ENCODE data around the gene CFAP206.
A peak's percentile ranks its signal among the peaks of the same experiment; 100 is the strongest.

The CFAP206 gene

DNA sequence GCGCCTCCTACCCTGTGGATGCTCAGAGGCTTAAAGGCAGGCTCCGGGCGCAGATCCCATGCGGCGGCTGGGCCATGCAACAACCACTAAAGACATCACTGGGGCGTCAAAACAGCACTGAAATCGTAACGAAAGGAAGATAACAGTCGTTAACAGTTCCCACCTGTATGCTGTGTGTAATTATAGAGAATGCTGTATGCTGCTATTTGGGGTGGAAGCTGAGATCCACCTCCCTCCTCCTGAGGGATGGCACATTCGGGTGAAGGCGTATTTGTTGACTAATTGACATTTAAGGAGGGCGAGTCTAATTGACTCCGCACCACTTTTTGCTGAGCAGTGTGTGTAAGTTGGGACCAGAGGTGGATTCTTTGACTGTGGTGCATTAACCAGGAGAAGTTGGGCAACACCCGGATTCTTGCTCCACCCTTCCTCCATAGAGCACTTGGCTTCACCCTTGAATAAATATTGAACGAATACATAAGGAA, 65.7 kb downstream of the CFAP206 start (continued):
- TF ChIP-seq, protein P1, sequence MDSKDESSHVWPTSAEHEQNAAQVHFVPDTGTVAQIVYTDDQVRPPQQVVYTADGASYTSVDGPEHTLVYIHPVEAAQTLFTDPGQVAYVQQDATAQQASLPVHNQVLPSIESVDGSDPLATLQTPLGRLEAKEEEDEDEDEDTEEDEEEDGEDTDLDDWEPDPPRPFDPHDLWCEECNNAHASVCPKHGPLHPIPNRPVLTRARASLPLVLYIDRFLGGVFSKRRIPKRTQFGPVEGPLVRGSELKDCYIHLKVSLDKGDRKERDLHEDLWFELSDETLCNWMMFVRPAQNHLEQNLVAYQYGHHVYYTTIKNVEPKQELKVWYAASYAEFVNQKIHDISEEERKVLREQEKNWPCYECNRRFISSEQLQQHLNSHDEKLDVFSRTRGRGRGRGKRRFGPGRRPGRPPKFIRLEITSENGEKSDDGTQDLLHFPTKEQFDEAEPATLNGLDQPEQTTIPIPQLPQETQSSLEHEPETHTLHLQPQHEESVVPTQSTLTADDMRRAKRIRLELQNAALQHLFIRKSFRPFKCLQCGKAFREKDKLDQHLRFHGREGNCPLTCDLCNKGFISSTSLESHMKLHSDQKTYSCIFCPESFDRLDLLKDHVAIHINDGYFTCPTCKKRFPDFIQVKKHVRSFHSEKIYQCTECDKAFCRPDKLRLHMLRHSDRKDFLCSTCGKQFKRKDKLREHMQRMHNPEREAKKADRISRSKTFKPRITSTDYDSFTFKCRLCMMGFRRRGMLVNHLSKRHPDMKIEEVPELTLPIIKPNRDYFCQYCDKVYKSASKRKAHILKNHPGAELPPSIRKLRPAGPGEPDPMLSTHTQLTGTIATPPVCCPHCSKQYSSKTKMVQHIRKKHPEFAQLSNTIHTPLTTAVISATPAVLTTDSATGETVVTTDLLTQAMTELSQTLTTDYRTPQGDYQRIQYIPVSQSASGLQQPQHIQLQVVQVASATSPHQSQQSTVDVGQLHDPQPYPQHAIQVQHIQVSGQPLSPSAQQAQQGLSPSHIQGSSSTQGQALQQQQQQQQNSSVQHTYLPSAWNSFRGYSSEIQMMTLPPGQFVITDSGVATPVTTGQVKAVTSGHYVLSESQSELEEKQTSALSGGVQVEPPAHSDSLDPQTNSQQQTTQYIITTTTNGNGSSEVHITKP (tag by site-specific recombination; IDR thresholded peaks at IDR 0.05): peak; percentile 100
- TF ChIP-seq ZNF341 (tag by site-specific recombination; IDR thresholded peaks at IDR 0.05; ENCODE audit: low read depth): peak; percentile 46; the same call in 1 of the 2 replicates
- TF ChIP-seq, protein P2, sequence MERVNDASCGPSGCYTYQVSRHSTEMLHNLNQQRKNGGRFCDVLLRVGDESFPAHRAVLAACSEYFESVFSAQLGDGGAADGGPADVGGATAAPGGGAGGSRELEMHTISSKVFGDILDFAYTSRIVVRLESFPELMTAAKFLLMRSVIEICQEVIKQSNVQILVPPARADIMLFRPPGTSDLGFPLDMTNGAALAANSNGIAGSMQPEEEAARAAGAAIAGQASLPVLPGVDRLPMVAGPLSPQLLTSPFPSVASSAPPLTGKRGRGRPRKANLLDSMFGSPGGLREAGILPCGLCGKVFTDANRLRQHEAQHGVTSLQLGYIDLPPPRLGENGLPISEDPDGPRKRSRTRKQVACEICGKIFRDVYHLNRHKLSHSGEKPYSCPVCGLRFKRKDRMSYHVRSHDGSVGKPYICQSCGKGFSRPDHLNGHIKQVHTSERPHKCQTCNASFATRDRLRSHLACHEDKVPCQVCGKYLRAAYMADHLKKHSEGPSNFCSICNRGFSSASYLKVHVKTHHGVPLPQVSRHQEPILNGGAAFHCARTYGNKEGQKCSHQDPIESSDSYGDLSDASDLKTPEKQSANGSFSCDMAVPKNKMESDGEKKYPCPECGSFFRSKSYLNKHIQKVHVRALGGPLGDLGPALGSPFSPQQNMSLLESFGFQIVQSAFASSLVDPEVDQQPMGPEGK (tag by site-specific recombination; IDR thresholded peaks at IDR 0.05): no peak
- TF ChIP-seq ZNF223 (tag by site-specific recombination; IDR thresholded peaks at IDR 0.05): no peak
- TF ChIP-seq SP7 (tag by site-specific recombination; IDR thresholded peaks at IDR 0.05): peak; percentile 78
- peak; percentile 95 for TF ChIP-seq SCRT2 (tag by site-specific recombination; IDR thresholded peaks at IDR 0.05)
- no peak for TF ChIP-seq ZNF391 (tag by site-specific recombination; IDR thresholded peaks at IDR 0.05; ENCODE audit: borderline replicate concordance, low read depth)

DNA sequence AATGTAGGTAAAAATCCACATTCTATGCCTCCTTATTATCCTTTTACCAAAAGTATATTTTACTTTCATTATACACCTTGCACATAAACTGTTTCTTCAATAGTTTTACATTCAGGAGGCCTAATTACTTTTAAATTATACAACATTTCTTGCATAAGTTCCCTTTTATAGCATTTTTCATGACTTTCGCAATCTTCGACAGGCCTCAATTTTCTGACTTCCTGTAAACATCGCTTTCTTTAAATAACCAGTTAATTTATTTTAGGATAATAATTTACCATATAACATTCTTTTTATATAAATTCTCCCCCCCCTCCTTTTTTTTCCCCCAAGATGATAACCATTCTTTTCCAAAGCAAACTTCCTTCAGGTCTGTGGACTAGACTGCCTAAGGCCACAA, 74.2 kb downstream of the CFAP206 start:
- no peaks in the 10 kb centered on the region for H3K9me3 ChIP-seq (ENCODE audit: control insufficient read depth, insufficient read depth, low read depth, low read length)
- no peaks in the 10 kb centered on the region for H3K4me1 ChIP-seq (ENCODE audit: control insufficient read depth, insufficient read depth, low read length)
- no peak for TF ChIP-seq ZBTB21 (tag by site-specific recombination; IDR thresholded peaks at IDR 0.05)
- TF ChIP-seq, protein P3, sequence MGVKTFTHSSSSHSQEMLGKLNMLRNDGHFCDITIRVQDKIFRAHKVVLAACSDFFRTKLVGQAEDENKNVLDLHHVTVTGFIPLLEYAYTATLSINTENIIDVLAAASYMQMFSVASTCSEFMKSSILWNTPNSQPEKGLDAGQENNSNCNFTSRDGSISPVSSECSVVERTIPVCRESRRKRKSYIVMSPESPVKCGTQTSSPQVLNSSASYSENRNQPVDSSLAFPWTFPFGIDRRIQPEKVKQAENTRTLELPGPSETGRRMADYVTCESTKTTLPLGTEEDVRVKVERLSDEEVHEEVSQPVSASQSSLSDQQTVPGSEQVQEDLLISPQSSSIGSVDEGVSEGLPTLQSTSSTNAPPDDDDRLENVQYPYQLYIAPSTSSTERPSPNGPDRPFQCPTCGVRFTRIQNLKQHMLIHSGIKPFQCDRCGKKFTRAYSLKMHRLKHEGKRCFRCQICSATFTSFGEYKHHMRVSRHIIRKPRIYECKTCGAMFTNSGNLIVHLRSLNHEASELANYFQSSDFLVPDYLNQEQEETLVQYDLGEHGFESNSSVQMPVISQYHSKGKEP (tag by site-specific recombination; IDR thresholded peaks at IDR 0.05): no peak
- no peak for TF ChIP-seq ZNF202 (tag by site-specific recombination; IDR thresholded peaks at IDR 0.05; ENCODE audit: borderline replicate concordance)
- TF ChIP-seq ZNF549 (tag by site-specific recombination; IDR thresholded peaks at IDR 0.05): no peak
- TF ChIP-seq ZNF302 (tag by site-specific recombination; IDR thresholded peaks at IDR 0.05; ENCODE audit: low read depth): no peak
- no peak for TF ChIP-seq SCRT2 (tag by site-specific recombination; IDR thresholded peaks at IDR 0.05)
- no peak for TF ChIP-seq ZNF473 (tag by site-specific recombination; IDR thresholded peaks at IDR 0.05)
- TF ChIP-seq ZNF423 (tag by site-specific recombination; IDR thresholded peaks at IDR 0.05): no peak
- TF ChIP-seq ZFP41 (tag by site-specific recombination; IDR thresholded peaks at IDR 0.05; ENCODE audit: borderline replicate concordance): no peak
- no peak for TF ChIP-seq ZNF610 (tag by site-specific recombination; IDR thresholded peaks at IDR 0.05; ENCODE audit: borderline replicate concordance)
- no peak for TF ChIP-seq ZNF785 (tag by site-specific recombination; IDR thresholded peaks at IDR 0.05)
- TF ChIP-seq ZNF654 (tag by site-specific recombination; IDR thresholded peaks at IDR 0.05; ENCODE audit: low read depth): no peak
- TF ChIP-seq ZNF211 (tag by site-specific recombination; IDR thresholded peaks at IDR 0.05; ENCODE audit: low read depth): no peak
- TF ChIP-seq, protein P4, sequence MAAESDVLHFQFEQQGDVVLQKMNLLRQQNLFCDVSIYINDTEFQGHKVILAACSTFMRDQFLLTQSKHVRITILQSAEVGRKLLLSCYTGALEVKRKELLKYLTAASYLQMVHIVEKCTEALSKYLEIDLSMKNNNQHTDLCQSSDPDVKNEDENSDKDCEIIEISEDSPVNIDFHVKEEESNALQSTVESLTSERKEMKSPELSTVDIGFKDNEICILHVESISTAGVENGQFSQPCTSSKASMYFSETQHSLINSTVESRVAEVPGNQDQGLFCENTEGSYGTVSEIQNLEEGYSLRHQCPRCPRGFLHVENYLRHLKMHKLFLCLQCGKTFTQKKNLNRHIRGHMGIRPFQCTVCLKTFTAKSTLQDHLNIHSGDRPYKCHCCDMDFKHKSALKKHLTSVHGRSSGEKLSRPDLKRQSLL (tag by site-specific recombination; IDR thresholded peaks at IDR 0.05): no peak
- TF ChIP-seq KLF16 (tag by site-specific recombination; IDR thresholded peaks at IDR 0.05): no peak
- TF ChIP-seq ZNF707 (tag by site-specific recombination; IDR thresholded peaks at IDR 0.05): no peak
- no peak for TF ChIP-seq ZNF677 (tag by site-specific recombination; IDR thresholded peaks at IDR 0.05)
- no peak for TF ChIP-seq SETDB1 (IDR thresholded peaks at IDR 0.05; ENCODE audit: insufficient read length, low read length)
- no peak for TF ChIP-seq ZBTB1 (tag by site-specific recombination; IDR thresholded peaks at IDR 0.05)
- H3K4me3 ChIP-seq (ENCODE audit: low read depth, low read length): no peak overlapping the region
- CTCF ChIA-PET: interaction anchor here (0.8 kb wide), 1 partner anchor 203 kb away, joined by 3 read pairs; no protein-coding TSS in a partner anchor
- H3K27ac ChIP-seq (ENCODE audit: extremely low read depth, low read depth, low read length): no peak overlapping the region
- POLR2A ChIA-PET: no interaction called here
- H3K36me3 ChIP-seq (ENCODE audit: control insufficient read depth in 2 of 2, insufficient read depth in 1 of 2, low read length in 2 of 2): peaks cover 0 to 30% of the 10 kb centered on the region in 2 experiments; a peak in 1 of 3 replicates

All from HEK293 (cell line).